Tracheal epithelial cell (primary cell): ENCODE data around the gene CXorf58. TPM values are rescaled to one million over a fixed set of nuclear protein-coding genes. Genes with fewer than 3 reads are reported as not detected.

Experiments used
- total RNA-seq: library from RNA; depleted of rRNA; stranded (reverse); fragments of >200 nt; gene quantifications from 2 replicates; pipeline ENCODE4 v1.2.1, GENCODE V29; 2014

Gene CXorf58
- not detected in 2 replicates for total RNA-seq

GRCh38 chrX:23907498-23908218 is at the start of gene CXorf58, which contains the start of gene APOO:
TSS of gene CXorf58 (plus strand) at chrX:23908006. CDS start at chrX:23910303, 2,297 bp downstream.
TSS of gene APOO (minus strand) at chrX:23907938. CDS start at chrX:23907702, 236 bp downstream.

Other genes with a start within 250 kb of the CXorf58 start
- gene PRDX4, start 240.5 kb upstream of the CXorf58 start, total RNA-seq = 166 and 230 TPM in 2 replicates
- gene ACOT9, start 164.7 kb upstream of the CXorf58 start, total RNA-seq = 51.6 and 58.3 TPM in 2 replicates
- 661 and 875 TPM in 2 replicates for gene SAT1, start 124.8 kb upstream of the CXorf58 start, total RNA-seq
- gene APOO, start 68 bp upstream of the CXorf58 start, total RNA-seq = 8.9 and 16.6 TPM in 2 replicates
- 2.2 and 5.8 TPM in 2 replicates for gene KLHL15, start 119.2 kb downstream of the CXorf58 start, total RNA-seq
- 279 and 282 TPM in 2 replicates for gene EIF2S3, start 146.9 kb downstream of the CXorf58 start, total RNA-seq
- gene ZFX, start 241.7 kb downstream of the CXorf58 start, total RNA-seq = 23.1 and 36.9 TPM in 2 replicates